GM12864 (cell line): ENCODE measurements around the gene PDE11A.
"Not testable (repeated sequence)": the region's sequence is repeated elsewhere in the genome, so short reads cannot be mapped to it uniquely, and the experiment has no call there.

Experiments
- DNase-seq: peaks from one replicate; pipeline ENCODE4 v3.0.0-alpha.2; 2011; ENCODE audit warnings: low read depth
- H3K4me3 ChIP-seq: 2 replicates; pipeline ENCODE4 v1.5.1; 2011; ENCODE audit warnings: mild to moderate bottlenecking, low read depth, low read length, control low read depth
- TF ChIP-seq, protein P1 (sequence below): IDR thresholded peaks from 2 replicates; pipeline ENCODE4 v1.5.1; 2011; ENCODE audit warnings: low read depth, mild to moderate bottlenecking, moderate library complexity, low read length, control low read depth, inconsistent platforms; ENCODE audit errors: missing control alignments

The PDE11A gene

DNA sequence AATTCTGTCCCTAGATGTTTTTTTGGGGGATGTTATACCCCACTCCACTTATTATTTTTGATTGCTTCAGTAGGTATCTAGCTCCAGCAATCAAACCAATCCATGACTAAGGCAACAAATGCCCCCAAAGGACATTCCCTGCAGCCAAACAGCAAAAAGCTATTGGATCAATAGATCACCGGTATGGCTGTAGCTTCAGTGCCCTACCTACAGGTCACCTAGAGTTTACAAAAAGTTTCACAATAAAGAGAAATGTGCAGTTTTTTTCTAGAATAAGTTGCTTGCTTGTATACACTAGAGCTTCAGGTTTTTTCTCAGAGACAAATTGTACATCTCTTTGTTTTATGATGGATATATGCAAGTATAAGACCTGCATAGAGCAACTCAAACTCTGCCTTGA, 27.7 kb downstream of the PDE11A start:
- no peak overlapping the region for H3K4me3 ChIP-seq
- DNase-seq = no peak
- TF ChIP-seq, protein P1, sequence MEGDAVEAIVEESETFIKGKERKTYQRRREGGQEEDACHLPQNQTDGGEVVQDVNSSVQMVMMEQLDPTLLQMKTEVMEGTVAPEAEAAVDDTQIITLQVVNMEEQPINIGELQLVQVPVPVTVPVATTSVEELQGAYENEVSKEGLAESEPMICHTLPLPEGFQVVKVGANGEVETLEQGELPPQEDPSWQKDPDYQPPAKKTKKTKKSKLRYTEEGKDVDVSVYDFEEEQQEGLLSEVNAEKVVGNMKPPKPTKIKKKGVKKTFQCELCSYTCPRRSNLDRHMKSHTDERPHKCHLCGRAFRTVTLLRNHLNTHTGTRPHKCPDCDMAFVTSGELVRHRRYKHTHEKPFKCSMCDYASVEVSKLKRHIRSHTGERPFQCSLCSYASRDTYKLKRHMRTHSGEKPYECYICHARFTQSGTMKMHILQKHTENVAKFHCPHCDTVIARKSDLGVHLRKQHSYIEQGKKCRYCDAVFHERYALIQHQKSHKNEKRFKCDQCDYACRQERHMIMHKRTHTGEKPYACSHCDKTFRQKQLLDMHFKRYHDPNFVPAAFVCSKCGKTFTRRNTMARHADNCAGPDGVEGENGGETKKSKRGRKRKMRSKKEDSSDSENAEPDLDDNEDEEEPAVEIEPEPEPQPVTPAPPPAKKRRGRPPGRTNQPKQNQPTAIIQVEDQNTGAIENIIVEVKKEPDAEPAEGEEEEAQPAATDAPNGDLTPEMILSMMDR = no peak

DNA sequence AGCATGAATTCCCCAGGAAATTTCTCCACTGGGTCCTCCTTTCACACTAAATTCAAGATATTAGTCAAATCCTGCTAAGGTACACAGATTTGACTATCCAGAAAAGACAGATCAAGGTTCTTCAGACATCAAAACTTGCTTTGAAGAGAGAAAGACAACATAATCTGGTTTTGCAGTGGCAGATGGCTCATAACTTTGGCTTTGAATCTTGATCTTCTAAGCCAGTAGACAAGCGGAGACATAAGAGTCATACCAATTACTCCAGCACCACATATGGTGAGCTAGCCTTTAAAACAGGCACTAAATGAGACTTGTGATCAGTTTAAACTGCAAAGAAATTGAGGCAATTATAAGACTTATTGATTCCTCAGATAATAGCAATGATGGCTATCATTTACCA, 29.3 kb downstream of the PDE11A start:
- TF ChIP-seq, protein P1 = no peak
- DNase-seq = no peak
- H3K4me3 ChIP-seq = no peak overlapping the region

DNA sequence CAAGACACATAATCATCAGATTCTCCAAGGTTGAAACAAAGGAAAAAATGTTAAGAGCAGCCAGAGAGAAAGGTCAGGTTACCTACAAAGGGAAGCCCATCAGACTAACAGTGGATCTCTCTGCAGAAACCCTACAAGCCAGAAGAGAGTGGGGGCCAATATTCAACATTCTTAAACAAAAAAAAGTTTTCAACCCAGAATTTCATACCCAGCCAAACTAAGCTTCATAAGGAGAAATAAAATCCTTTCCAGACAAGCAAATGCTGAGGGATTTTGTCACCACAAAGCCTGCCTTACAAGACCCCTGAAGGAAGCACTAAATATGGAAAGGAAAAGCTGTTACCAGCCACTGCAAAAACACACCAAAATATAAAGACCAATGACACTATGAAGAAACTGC, 39.0 kb downstream of the PDE11A start:
- not testable (repeated sequence) for DNase-seq, H3K4me3 ChIP-seq

DNA sequence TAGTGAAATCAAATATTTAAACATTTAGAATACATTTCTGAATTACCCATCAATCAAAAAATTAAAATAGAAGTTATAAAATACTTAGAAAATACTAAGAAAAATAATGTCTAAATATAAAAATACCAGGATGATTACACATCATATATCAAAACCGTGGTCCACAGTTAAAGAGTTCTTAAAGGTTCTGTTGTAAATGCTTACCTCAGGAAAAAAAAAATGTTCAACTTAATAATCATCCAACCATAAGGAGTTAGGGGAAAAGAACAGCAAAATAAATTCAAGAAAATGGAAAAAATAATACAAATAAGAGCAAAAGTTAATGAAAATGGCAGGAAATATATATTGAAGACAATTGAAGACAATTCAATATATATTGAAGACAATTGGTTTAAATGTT, 43.2 kb downstream of the PDE11A start:
- no peak overlapping the region for H3K4me3 ChIP-seq
- TF ChIP-seq, protein P1 = no peak
- DNase-seq = no peak

DNA sequence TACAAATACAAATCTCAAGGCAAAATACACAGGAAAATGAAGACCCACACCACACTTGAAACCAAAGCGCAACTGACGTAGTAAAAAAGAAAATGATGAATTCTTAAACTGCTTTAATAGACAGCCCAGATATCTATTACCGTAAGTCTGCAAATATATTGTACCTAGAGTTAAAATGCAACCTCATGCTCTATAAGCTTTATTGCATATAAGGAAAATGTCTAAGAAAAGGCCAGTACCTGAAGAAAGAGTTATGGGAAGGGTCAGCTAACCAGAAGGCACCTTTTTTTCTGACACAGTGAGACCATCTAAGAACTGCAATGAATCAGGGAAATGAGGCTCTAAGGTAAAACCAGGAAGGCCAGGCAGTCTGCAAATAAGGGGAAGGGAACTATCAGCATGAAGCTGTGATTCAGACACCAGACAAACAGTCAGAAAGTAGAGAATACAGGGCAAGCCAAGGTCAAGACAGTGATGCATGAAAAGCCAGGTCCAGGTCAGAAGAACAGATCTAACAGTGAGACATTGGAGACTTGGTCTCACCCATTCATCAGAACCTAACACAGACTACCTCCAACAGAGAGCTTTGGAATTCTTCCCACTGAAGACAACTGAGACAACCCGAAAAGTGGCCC, 46.9 kb downstream of the PDE11A start:
- TF ChIP-seq, protein P1 = no peak
- DNase-seq = no peak
- H3K4me3 ChIP-seq = no peak overlapping the region

DNA sequence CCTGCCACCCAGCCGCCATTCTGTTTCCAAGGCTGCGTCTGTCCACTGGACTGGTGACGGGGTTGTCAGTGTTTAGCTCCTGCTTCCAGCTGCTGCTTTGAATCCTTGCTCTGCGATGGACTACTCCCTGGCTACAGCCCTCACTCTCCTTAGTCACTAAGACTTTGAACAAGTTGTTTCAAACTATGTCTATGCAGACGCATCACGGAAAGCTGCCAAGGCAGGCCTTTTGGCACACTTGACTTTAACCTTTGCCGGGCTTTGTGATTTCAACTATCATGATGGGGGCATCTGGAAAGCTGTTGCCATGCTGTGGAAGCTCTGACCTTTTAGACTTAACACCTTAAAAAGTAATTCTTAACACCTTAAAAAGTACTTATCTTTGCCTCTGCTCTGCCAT, 54.4 kb downstream of the PDE11A start:
- no peak for DNase-seq
- H3K4me3 ChIP-seq = no peak overlapping the region
- TF ChIP-seq, protein P1 = no peak

DNA sequence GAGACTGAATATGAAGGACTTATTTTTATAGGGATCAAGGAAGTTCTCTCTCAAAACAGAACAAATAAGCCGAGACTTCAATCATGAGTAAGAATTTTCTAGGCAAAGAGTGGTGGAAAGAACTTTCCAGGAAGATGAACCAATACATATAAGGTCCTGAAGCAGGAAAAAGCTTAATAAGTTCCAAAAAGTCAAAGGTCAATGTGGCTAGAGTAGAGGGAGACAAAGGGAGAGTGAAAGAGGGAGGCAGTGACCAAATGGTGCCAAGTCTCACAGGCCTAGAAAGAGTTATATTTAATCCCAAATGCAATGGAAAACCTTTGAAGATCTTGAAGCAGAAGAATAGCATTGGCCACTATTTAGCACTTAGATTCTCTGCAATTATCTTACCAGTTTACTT, 56.0 kb downstream of the PDE11A start:
- no peak overlapping the region for H3K4me3 ChIP-seq
- DNase-seq = no peak
- TF ChIP-seq, protein P1 = no peak
